ENCODE results near the gene MARCHF6.
"Not testable (repeated sequence)": the region's sequence is repeated elsewhere in the genome, so short reads cannot be mapped to it uniquely, and the experiment has no call there.

The MARCHF6 gene

DNA sequence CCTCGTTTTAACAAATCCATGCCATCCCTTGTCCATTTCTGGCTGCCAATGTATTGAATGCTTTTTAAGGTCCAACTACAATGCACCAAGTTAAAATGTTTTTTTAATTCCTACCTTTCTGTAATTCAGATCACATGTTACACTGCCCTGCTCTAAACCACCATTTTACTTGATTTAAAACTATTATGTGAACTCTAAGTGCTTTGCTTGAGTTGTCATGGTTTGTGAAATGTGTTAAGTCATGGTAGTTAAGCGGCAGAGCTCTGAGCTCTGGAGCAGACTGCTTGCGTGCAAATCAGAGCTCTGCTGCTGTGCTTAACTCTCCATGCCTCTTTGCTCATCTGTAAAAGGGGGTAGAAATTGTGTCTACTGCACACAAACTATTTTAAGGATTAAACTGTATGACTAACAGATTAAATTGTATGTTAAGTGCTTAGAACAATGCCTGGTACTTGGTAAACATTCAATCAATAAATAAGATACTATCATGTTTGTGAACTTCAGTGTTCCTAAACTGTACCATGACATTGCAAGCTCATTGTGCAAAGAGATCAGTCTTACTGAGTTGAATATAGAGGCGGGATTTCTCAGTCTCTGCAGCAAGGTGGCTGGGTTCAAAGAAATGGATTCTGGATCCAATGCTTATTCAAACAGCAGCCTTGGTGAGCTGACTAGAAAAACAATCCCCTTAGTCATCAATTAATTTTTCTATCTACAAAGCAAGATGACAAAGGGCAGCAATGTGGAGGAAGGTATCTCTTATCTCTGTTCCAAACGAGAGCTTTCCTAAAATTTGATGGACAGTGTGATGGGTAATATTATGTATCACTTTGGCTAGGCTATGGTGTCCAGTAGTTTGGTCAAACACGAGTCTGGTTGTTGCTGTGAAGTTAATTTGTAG, 29.7 kb upstream of the MARCHF6 start:
- no peak for DNase-seq

DNA sequence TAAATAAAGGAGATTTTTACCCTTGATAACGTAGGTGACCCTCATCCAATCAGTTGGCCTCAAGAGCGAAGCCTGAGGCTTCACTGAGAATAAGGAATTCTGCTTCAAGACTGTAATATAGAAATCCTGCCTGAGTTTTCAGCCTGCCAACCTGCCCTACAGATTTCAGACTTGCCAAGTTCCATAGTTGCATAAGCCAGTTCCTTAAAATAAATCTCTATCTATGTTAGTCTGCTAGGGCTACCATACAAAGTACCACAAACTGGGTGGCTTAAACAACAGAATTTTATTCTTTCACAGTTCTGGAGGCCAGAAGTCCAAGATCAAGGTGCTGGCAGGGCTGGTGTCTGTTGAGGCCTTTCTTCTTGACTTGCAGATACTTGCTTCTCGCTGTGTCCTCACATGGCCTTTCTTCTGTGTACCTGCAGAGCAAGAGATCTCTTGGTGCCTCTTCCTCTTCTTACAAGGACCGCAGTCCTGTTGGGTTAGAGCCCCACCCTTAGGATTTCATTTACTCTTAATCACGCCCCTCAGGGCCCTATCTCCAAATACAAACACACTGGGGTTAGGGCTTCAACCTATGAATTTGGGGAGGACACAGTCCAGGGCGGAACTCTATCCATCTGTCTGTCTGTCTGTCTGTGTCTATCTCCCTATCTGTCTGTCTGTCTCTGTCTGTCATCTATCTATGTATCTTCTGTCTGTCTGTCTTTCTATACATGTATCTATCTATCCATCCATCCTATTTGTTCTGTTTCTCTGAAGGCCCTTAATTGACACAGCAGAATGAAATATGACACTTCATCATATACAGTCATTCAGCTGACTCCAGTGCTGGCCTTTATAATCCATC, 28.8 kb upstream of the MARCHF6 start:
- DNase-seq: no peak

DNA sequence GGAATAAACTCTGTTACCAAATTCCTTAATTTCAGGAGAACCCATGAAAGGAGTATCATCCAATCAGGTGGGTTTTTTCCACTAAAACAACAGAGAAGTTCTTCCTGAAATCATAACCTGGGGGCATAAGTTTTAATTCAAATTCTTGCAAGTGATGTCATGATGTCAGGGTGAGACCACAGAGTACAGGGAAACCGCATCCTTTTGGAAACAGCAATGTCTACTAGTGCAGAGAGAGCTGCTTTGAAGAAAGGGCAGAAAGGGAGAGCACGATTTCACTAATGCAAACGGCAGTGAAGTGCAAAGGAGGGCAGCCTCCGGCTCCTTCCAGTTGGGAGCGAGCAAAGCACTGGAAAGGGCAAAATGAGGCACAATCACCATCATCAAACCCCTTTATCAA, 25.2 kb upstream of the MARCHF6 start:
- DNase-seq: no peak

DNA sequence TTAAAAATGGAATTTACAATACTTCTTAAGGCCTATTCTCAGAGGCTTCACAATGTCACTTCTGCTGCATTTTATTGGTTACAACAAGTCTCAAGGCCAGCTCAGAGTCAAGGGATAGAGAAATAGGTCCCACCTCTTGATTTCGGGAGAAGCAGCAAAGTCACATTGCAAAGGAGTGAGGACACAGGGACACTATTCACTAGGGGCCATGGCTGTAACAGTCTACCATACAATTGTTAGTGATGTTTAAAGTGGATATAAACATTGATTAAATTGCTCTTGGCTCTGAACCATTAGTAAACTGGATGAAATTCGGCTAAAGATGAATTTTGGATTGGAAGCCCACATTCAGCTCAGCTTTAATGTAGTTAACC, 24.1 kb upstream of the MARCHF6 start:
- no peak for DNase-seq

DNA sequence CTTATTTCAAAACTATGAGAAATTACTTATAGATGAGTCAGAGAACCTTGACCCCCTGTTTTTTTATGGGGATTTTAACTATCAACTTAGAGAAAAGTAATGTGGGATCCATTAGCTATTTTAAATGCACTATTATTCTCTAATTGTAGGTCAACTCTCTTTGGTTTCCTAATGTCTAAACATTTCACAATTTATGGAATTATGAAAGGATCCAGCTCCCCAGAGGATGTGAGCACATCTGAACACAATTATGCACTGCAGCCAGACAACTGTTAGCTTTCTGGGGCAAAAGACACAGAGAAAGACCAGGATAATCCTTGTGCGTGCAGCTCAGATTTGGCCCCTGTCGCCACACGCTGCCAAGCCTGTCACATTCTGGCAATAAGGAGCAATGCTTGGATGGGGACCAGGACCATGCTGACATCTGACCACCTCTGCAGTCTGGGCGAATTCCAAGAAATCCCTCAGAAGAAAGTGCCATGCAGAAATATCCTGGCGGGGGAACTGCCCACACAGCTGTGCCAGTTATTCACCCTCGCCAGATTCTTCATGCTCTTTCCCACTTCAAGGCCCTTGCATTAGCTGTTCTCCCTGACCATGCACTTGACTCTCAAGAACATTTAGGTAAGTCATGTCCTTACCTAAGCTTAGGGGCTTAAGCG, 23.5 kb upstream of the MARCHF6 start:
- DNase-seq: no peak

DNA sequence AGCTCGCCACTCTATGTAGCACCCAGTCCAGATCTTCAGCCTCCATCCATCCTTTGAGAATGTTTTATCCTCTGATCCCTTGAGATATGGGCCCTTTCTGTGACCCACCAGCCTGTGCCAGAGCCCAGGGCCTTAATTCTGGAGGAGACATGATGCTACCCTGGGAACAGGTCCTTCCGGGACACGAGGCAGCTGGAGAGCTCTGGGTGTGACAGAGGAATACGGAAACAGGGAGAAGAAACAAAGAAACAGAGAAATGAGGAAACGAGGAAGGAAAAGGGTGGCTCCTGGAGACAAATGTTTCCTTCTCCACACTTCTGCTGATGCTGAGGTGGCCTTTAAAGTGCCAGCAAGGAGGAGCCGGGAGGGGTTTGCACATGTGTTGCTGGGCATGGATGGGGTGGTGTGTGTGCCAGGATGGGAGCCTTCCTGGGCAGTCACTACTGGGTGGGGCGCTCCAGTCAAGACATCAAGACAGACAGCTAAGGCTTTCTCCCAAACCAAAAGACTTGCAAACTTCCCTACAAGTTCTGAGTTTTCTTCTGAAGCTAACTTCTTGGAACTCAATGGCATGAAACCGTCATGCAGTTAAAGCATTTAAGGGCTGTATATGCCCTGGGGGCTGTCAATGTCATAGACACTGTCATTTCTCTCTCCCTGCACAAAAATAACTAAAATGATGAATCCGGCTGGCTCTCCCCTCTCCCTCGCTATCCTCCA, 22.8 kb upstream of the MARCHF6 start:
- no peak for DNase-seq

DNA sequence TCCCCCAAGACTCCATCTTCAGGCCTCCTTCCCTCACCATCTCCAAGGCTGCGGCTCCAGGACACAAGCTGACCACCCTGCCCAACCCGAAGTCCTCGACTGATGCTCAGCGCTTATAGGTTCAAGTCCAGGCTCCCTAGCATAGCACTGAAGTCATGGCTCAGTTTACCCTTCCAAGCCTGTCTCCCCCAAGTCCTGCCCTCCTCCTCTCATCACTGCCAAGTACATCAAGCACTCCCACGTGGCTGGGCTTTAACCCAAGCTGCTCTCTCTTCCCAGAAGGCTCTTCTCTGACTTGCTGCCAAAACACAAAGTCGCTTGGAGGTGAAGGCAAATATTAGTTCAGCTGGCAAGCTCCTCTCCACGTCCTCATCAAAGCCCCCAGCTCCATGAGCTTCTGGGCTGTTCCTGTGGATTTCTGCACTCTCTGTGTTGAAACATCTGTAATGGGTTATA, 22.1 kb upstream of the MARCHF6 start:
- no peak for DNase-seq

DNA sequence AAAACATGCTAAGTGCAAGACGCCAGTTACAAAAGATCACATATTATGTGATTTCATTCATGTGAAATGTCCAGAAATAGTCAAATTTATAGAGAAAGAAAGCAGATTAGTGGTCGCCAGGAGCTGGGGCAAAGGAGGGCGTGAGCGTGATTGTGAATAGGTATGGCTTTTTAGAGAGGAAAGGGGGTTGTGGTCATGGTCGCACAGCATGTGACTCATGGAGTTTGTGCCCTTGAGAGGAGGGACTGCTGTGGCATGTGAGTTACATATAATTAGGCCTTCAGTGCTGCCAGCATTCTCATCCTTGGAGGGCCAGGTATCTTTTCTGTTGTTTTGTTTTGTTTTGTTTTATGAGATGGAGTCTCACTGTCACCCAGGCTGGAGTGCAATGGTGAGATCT, 21.2 kb upstream of the MARCHF6 start:
- no peak for DNase-seq

DNA sequence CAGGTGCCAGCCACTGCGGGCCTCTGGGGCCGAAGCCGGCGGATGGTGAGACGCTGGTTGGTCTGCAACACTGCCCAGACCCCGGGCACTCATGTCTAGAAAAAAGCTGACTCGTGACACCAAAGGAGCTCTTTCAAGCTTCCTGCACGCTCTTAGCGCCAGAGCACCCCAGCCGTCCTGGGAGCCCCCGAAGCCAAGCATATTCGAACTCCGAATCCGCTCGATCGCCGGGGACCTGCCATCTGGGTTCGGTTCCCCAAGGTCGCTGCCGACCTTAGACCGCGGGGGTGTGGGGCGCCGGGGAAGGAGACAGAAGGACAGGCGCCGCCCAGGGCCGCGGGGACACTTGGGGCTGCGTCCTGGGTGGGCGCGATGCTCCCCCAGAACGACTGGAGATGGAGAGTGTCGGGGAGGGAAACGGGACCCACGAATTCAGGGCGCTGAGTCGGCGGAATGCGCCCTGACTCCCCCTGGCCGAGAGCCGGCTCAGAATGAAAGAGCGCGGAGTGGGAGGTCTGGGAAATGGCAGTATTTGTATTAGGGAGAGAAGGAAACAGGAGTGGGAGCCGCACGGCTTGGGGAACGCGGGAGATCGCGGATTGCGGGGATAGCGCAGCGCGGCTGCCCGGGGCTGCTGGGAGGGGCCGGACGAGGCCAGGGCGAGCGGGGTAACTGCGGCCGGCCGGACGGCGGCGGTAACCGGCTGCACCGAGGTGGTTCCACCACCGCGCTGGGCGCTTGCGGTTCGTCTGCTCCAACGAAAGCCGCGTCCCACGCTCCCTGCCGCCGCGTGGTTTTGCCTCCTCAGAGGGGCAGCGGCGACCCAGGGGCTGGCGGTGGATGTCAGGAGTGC, 20.1 kb upstream of the MARCHF6 start:
- DNase-seq: no peak

DNA sequence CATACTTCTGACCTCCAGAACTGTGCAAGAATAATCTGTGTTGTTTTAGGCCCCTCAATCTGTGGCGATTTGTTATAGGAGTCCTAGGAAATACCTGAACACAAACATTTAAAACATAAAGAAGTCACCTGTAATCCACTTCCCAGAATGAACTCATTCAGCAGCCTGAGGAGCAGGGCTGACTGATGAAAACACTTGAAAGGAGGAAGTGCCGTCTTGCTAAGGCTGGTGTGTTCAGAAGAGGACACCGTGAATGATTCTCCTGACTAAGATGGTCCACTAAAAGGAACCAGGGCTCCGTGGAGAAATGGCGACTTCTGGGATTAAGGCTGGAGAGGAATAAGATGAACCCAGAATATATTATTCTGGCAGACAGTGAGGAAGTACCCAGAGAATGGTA, 18.7 kb upstream of the MARCHF6 start:
- DNase-seq: no peak

DNA sequence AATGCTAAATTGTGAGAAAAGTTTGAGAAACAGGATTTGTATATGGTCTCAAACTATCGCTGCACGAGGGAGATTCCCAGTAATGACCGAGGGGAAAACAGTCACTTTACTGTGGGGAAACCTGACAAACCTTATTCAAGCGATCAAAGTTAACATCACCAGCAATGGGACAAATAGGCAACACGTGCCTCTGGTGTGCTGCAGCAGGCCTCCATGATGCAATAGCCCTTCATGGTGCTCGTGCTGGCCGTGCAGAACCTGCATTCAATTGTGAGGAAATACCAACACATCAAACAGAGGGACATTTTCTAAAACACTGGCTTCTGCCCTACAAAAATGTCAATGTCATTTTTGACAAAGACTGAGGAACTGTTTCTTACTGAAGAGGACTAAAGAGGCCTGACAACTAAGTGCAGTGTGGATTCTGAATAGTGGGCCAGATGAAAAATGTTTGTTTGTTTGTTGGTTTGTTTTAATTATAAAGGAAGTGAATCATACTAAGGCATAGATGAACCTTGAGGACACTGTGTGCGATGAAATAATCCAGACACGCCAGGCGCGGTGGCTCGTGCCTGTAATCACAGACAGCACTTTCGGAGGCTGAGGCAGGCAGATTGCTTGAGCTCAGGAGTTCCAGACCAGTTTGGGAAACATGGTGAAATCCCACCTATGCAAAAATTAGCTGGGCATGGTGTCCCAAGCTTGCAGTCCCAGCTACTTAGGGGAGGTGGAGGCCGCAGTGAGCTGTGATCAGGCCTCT, 17.6 kb upstream of the MARCHF6 start:
- no peak for DNase-seq

DNA sequence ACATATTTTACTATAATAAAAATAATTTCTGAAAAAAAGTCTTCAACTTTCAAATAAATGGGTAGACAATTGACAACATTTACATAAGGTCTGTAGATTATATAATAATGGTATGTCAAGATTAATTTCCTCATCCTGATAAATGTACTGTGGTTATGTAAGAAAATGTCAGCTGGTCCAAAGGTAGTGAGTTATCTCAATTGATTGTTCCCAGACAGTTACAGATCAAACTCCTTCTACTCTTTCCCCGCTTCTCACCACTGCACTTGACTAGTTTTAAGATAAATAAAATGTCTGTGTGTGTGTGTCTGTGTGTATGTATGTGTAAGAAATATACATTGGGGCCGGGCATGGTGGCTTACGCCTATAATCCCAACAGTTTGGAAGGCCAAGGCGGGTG, 16.4 kb upstream of the MARCHF6 start:
- DNase-seq: no peak

DNA sequence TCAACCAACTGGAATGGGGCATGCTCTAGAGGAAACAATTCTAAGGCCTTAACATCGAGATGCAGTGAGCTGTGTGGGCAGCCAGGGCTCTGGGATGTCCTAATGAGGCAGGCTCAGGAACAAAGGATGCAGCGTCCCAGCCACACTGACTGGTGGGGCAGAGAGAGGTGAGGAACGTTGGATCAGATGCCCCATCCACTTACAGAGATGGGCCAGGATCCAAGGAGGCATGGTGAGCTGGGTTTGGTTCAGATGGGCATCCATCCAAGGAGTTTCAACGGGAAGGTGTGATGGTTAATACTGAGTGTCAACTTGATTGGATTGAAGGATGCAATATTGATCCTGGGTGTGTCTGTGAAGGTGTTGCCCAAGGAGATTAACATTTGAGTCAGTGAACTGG, 15.5 kb upstream of the MARCHF6 start:
- no peak for DNase-seq

DNA sequence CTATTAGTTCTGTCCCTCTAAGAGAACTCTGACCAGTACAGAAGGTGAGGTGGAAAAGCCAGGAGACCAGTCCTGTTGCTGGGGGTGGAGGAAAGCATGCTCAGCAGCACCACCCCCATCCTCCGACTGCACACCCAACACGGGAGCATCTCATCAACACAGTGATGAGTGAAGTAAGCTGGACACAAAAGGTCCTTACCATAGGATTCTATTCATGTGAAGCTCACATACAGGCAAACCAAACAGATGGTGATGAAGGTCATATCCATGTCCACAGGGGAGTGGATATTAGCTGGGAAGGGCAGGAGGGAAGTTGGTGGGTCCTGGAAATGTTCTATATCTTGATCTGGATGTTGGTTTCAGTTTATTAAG, 14.8 kb upstream of the MARCHF6 start:
- no peak for DNase-seq

DNA sequence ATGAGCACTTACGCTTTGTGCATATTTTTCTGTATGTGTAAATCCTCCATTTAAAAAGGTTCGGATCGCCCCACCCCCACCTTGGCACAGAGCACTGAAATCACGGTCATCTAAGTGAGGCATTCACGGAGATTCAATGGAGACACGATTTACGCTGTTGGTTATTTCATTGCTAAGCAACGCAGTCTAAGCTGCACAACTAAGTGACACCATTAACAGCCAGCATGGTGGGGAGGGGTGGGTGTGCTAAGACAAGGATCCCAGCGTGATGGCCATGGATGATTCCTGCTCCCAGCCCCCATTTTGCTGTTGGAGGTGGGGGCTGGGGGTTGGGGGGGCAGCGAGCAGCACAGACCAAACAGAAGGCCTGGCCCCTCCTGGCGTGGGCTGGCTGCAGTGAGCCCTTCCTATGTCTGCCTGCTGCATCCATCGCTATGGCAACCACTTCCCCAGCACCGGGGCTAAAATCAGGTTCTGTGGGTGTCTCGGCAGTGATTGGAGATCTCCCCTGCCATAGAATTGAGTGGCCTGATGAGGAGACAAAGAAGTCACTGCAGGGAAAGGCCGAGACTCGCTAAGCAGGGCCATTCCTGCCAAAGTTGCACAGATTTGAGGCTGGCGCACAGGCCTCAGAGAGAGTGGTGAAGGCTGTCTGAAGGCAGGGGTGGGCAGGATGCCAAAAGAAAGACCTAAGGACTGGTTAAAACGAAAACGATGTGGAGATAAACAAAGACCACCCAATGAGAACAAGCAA, 14.3 kb upstream of the MARCHF6 start:
- DNase-seq: no peak

DNA sequence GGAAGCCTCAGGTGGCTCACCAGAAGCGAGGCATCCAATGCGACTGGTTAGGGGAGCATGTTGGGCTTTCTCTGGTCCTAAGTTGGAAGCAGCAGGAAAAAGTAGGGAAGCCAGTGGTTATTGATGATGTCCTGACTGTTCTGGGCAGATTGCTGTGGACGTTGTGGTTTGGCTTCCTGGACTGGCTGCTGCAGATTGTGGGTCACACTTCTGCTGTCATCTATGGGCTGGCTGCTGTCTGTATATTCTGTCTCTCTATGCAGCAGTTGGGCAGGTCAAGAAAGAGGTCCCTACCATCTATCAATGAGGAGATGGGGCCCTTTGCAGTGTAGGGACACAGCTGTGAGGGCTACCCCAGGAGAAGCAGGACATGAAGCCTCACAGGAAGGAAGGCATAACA, 13.5 kb upstream of the MARCHF6 start:
- DNase-seq: no peak

DNA sequence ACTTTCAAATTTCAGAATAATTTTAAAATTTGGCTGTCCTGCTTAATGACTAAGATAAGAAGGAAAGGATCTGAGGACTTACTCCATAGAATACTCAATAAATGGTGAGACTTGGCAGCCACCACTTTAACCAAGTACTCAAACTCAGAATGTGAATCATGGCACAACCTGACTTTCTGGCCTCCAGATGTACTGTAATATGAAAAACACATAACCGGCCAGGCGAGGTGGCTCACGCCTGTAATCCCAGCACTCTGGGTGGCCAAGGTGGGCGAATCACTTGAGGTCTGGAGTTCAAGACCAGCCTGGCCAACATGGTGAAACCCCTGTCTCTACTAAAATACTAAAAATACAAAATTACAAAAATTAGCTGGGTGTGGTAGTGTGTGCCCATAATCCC, 10.0 kb upstream of the MARCHF6 start:
- DNase-seq: no peak

DNA sequence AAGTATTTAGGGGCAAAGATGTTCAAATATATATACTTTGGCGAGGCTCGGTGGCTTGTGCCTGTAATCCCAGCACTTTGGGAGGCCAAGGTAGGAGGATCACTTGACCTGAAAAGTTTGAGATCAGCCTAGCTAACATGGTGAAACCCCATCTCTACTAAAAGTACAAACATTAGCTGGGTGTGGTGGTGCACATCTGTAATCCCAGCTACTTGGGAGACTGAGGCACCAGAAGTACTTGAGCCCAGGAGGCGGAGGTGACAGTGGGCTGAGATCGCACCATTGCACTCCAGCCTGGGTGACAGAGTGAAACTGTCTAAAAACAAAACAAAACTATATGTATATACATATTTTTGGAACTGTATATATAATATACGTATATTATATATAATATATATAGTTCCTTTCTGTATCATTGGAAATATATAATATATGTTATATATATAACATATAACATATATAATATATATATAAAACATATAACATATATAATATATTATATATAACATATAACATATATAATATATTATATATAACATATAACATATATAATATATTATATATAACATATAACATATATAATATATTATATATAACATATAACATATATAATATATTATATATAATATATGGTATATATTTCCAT, 8.9 kb upstream of the MARCHF6 start:
- DNase-seq: not testable (repeated sequence)

DNA sequence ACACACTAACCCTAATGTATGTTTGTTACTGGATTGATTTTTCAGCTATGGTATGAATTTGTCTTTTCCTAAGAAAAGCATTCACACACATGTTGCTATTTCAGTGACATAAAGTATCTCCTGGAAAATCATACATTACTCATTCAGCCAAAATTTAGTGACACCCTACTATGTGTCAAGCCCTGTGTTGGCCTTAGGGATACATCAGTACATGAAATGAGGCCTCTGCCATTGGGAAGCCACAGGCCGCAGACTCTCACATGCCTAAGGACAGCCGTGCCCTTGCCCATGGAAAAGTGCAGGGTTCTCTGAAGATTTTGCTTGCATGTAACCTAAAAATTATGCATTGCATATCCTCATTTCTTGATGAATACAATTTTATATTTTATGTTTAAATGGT, 5.2 kb upstream of the MARCHF6 start:
- DNase-seq: no peak

All from KG1 (cell line).